ENCODE data around the gene LRRC46.

LRRC46 gene

GRCh38 chr17:47815106-47815918 lies 16.2 kb upstream of the LRRC46 start:
- TF ChIP-seq CTCF (IDR thresholded peaks at IDR 0.05; ENCODE audit: borderline replicate concordance, insufficient read depth, low read depth, low read length): no peak
- no peak overlapping the region for H3K4me3 ChIP-seq (ENCODE audit: low read depth, low read length)

GRCh38 chr17:47816111-47816735 lies 15.2 kb upstream of the LRRC46 start:
- TF ChIP-seq CTCF (IDR thresholded peaks at IDR 0.05; ENCODE audit: borderline replicate concordance, insufficient read depth, low read depth, low read length): no peak
- no peak overlapping the region for H3K4me3 ChIP-seq (ENCODE audit: low read depth, low read length)

- no peak for TF ChIP-seq CTCF (IDR thresholded peaks at IDR 0.05; ENCODE audit: borderline replicate concordance, insufficient read depth, low read depth, low read length)
These were observed 14.5 kb upstream of the LRRC46 start for GRCh38 chr17:47816947-47817346.

GRCh38 chr17:47818002-47818695 lies 13.3 kb upstream of the LRRC46 start:
- TF ChIP-seq CTCF (IDR thresholded peaks at IDR 0.05; ENCODE audit: borderline replicate concordance, insufficient read depth, low read depth, low read length): no peak
- no peak overlapping the region for H3K4me3 ChIP-seq (ENCODE audit: low read depth, low read length)

More at GRCh38 chr17:47816947-47817346, 14.5 kb upstream of the LRRC46 start:
- H3K4me3 ChIP-seq (ENCODE audit: low read depth, low read length): no peak overlapping the region

GRCh38 chr17:47819475-47819874 lies 12.0 kb upstream of the LRRC46 start:
- no peak for TF ChIP-seq CTCF (IDR thresholded peaks at IDR 0.05; ENCODE audit: borderline replicate concordance, insufficient read depth, low read depth, low read length)
- no peak overlapping the region for H3K4me3 ChIP-seq (ENCODE audit: low read depth, low read length)

GRCh38 chr17:47820033-47820789 lies 11.3 kb upstream of the LRRC46 start:
- no peak for TF ChIP-seq CTCF (IDR thresholded peaks at IDR 0.05; ENCODE audit: borderline replicate concordance, insufficient read depth, low read depth, low read length)
- no peak overlapping the region for H3K4me3 ChIP-seq (ENCODE audit: low read depth, low read length)
